ENCODE data around the gene TPP1.

- TF ChIP-seq EZH2phosphoT487 (IDR thresholded peaks at IDR 0.05; ENCODE audit: borderline replicate concordance), result no peak
- no peak for TF ChIP-seq CTCF (conservative IDR thresholded peaks at IDR 0.05; ENCODE audit: low read length)
Measured at GRCh38 chr11:6634534-6634933, 15.3 kb upstream of the TPP1 start.

Measured in Loucy (cell line).